Natural killer cell (primary cell): ENCODE results near the gene TSPYL4. TPM values are rescaled to one million over a fixed set of nuclear protein-coding genes. Genes with fewer than 3 reads are reported as not detected.

Source experiments
- ATAC-seq, 3 donors: fragments of 150-1000 bp in 2 of 3; fragments of 200-7000 bp in 1 of 3; cut with Tn5 transposase; 1 replicate in 1 of 3; 2 replicates in 2 of 3; pipeline ENCODE4 v1.10.0; 2021; ENCODE audit warnings: mild to moderate bottlenecking in 2 of 3, moderate library complexity in 2 of 3
- DNase-seq, 2 donors: peaks; one replicate each; pipeline versions ENCODE4 v3.0.0 to v3.0.0-alpha.2; 2013 to 2021; ENCODE audit warnings: mixed read lengths in 1 of 2
- H3K27ac ChIP-seq: one replicate; pipeline ENCODE4 v1.5.1; 2013; ENCODE audit warnings: mild to moderate bottlenecking, low read length
- H3K27me3 ChIP-seq: one replicate; pipeline ENCODE4 v1.6.1; 2013; ENCODE audit warnings: low read length; ENCODE audit not compliant: control insufficient read depth, insufficient read depth
- H3K36me3 ChIP-seq: one replicate; pipeline ENCODE4 v1.6.1; 2013; ENCODE audit warnings: low read length; ENCODE audit not compliant: control insufficient read depth, insufficient read depth
- H3K4me1 ChIP-seq: one replicate; pipeline ENCODE4 v1.6.1; 2013; ENCODE audit warnings: low read length; ENCODE audit not compliant: control insufficient read depth, insufficient read depth
- H3K4me3 ChIP-seq: one replicate; pipeline ENCODE4 v1.5.1; 2013; ENCODE audit warnings: low read length
- H3K9me3 ChIP-seq: one replicate; pipeline ENCODE4 v1.6.1; 2013; ENCODE audit warnings: low read length; ENCODE audit not compliant: control insufficient read depth, insufficient read depth
- H3K27ac Mint-ChIP-seq, 2 donors: one replicate each; pipeline ENCODE4 v1.8.0; 2022; ENCODE audit warnings: mild to moderate bottlenecking in 2 of 2, mixed read lengths in 2 of 2, moderate library complexity in 1 of 2
- H3K27me3 Mint-ChIP-seq, 2 donors: one replicate each; pipeline ENCODE4 v1.8.0; 2022; ENCODE audit warnings: low read depth in 2 of 2, mixed read lengths in 2 of 2
- H3K36me3 Mint-ChIP-seq: one replicate; pipeline ENCODE4 v1.8.0; 2022; ENCODE audit warnings: mixed read lengths
- H3K4me1 Mint-ChIP-seq, 2 donors: one replicate each; pipeline ENCODE4 v1.8.0; 2022; ENCODE audit warnings: mixed read lengths in 2 of 2
- H3K4me3 Mint-ChIP-seq: one replicate; pipeline ENCODE4 v1.8.0; 2022; ENCODE audit warnings: mild to moderate bottlenecking, moderate library complexity, mixed read lengths
- H3K9me3 Mint-ChIP-seq, 2 donors: one replicate each; pipeline ENCODE4 v1.8.0; 2022; ENCODE audit warnings: mixed read lengths in 2 of 2
- whole genome bisulfite sequencing: methylation state at CpG from one replicate; pipeline ENCODE4 v1.1.7; 2013; ENCODE audit warnings: missing lambda C conversion rate; ENCODE audit not compliant: insufficient coverage; 5-methylcytosine and 5-hydroxymethylcytosine counted together
- intact Hi-C: fragments of 100-400 bp; cut with micrococcal nuclease; formaldehyde crosslinking; loops from one replicate; pipeline ENCODE4 v1.14.2; 2022
- total RNA-seq, 4 donors: library from RNA; stranded (reverse); fragments of 120-200 nt in 1 of 4; gene quantifications; one replicate each; pipeline versions ENCODE4 v1.2.3 to v1.2.4, GENCODE V29; 2013 to 2022
- TF ChIP-seq, protein P1 (sequence below): fragments of 200-600 bp; IDR thresholded peaks from one replicate; pipeline ENCODE4 v1.8.0; 2022; ENCODE audit warnings: antibody characterized with exemption

Gene TSPYL4
- total RNA-seq, 3 donors from 2014 or later (not counting 1 experiment from before 2014, with no cell fraction given), result 21.5 to 36.8 (median 26.5) TPM

DNA sequence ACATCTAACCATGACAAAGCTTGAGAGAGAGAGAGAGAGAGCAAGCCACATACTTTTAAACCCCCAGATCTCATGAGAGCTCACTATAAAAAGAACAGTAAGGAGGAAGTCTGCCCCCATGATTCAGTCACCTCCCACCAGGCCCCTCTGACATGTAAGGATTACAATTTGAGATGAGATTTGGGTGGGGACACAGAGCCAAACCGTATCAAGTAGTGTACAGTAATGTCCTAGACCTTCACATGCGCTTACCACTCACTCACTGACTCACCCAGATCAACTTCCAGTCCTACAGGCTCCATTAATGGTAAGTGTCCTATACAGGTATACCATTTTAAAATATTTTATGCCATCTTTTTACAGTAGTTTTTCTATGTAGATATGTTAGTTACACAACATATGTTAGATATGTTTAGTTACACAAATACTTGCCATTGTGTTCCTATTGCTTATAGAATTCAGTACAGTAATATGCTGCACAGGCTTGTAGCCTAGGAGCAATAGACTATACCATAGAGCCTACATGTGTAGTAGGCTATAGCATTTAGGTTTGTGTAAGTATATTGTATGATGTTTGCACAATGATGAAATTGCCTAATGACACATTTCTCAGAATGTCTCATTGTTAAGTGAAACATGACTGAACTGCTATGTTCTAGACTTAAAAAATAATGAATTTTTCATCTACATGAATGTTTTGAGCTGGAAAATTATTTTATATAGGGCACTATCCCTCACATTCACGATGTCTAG is 14.1 kb upstream of the TSPYL4 start:
- Mint-ChIP-seq H3K4me3 (no peak overlapping the region), H3K9me3 (peaks cover 0 to 6% of the 10 kb centered on the region in 2 donors), H3K27me3 (no peaks in the 10 kb centered on the region), H3K36me3 (peaks cover 13% of the 10 kb centered on the region), H3K4me1 (peaks cover 8 to 13% of the 10 kb centered on the region in 2 donors), H3K27ac (peak overlapping the region in 1 of 2 donors; percentile 46)
- H3K27me3 ChIP-seq, result no peaks in the 10 kb centered on the region
- no peak overlapping the region for H3K27ac ChIP-seq
- H3K4me3 ChIP-seq, result no peak overlapping the region
- H3K4me1 ChIP-seq, result no peaks in the 10 kb centered on the region
- DNase-seq, result peak in 1 of 2 donors; percentile 2
- 100% methylated on average over 2 of the region's 3 CpGs for WGBS
- no peak for ATAC-seq
- peaks cover 27% of the 10 kb centered on the region for H3K36me3 ChIP-seq
- intact Hi-C loops, result no loop called here
- H3K9me3 ChIP-seq, result no peaks in the 10 kb centered on the region
- TF ChIP-seq, protein P1, sequence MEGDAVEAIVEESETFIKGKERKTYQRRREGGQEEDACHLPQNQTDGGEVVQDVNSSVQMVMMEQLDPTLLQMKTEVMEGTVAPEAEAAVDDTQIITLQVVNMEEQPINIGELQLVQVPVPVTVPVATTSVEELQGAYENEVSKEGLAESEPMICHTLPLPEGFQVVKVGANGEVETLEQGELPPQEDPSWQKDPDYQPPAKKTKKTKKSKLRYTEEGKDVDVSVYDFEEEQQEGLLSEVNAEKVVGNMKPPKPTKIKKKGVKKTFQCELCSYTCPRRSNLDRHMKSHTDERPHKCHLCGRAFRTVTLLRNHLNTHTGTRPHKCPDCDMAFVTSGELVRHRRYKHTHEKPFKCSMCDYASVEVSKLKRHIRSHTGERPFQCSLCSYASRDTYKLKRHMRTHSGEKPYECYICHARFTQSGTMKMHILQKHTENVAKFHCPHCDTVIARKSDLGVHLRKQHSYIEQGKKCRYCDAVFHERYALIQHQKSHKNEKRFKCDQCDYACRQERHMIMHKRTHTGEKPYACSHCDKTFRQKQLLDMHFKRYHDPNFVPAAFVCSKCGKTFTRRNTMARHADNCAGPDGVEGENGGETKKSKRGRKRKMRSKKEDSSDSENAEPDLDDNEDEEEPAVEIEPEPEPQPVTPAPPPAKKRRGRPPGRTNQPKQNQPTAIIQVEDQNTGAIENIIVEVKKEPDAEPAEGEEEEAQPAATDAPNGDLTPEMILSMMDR, result no peak

DNA sequence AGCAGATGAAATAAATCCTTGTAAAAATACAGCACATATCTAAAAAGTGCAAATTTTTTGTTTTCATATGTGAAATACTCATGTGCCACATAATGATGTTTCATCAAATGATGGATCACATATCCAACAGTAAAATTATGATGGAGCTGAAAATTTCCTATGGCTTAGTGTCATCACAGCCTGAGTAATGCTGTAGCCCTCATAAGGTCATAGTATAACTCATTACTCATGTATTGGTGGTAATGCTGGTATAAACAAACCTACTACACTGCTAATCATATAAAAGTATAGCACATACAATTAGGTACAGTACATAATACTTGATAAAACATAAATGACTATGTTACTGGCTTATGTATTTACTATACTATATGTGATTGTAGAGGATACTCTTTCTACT is 12.9 kb upstream of the TSPYL4 start:
- TF ChIP-seq, protein P1, result no peak
- no peaks in the 10 kb centered on the region for H3K4me1 ChIP-seq
- H3K27me3 Mint-ChIP-seq, result no peaks in the 10 kb centered on the region
- H3K4me3 ChIP-seq, result no peak overlapping the region
- peaks cover 0 to 10% of the 10 kb centered on the region in 2 donors for H3K9me3 Mint-ChIP-seq
- no peaks in the 10 kb centered on the region for H3K9me3 ChIP-seq
- ATAC-seq, result no peak
- intact Hi-C loops, result no loop called here
- H3K4me3 Mint-ChIP-seq, result no peak overlapping the region
- no peak for DNase-seq
- no peaks in the 10 kb centered on the region for H3K27me3 ChIP-seq
- no peak overlapping the region for H3K27ac Mint-ChIP-seq
- no peak overlapping the region for H3K27ac ChIP-seq
- H3K4me1 Mint-ChIP-seq, result peaks cover 8 to 13% of the 10 kb centered on the region in 2 donors
- peaks cover 17% of the 10 kb centered on the region for H3K36me3 ChIP-seq
- peaks cover 21% of the 10 kb centered on the region for H3K36me3 Mint-ChIP-seq

DNA sequence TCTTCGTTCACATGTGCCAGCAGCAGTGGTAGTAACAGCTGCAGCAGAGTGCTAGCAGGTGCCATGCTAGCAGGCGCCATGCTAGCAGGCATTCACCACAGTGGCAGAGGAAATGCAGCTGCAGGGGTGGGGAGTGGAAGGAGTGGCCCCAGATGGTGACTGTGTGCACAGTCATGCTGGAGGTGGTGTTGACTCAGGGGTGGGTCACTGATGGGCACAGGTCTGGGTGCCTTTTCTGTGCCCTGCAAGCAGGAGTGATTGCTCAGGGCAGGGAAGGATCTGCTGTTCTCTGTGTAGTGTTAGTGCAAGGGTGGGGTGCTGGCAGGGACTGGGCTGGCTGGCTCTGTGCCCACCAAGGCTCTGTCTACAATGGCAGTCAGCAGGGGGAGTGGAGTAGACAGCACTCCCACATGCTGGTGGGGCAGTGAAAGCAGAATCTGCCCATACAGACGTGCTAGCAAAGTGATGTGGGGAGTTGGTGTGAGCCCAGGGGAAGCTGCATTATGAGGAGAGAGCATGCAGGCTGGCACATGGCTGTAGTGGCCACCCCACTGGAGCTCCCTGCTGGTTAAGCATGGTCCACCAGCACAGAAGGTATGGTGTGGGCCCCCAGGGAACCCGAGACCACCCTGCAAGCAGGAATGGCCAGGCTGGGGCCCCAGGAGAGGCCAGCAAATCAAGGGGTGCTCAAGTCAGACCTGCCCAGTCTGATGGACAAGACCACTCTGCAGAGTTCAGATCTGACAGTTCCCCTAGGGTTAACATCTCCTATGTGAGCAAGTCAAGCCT is 11.4 kb upstream of the TSPYL4 start:
- peaks cover 6 to 8% of the 10 kb centered on the region in 2 donors for H3K4me1 Mint-ChIP-seq

More for the DNA sequence above, 11.4 kb upstream of the TSPYL4 start:
- Mint-ChIP-seq H3K9me3 (peaks cover 0 to 10% of the 10 kb centered on the region in 2 donors), H3K4me3 (no peak overlapping the region), H3K27ac (no peak overlapping the region), H3K36me3 (peaks cover 14% of the 10 kb centered on the region), H3K27me3 (no peaks in the 10 kb centered on the region)
- TF ChIP-seq, protein P1, result no peak
- intact Hi-C loops, result no loop called here
- Histone ChIP-seq H3K27ac (no peak overlapping the region), H3K36me3 (peaks cover 7% of the 10 kb centered on the region), H3K27me3 (no peaks in the 10 kb centered on the region), H3K9me3 (no peaks in the 10 kb centered on the region), H3K4me1 (no peaks in the 10 kb centered on the region), H3K4me3 (no peak overlapping the region)
- 87% methylated on average over 4 of the region's 4 CpGs for WGBS
- ATAC-seq, result no peak
- DNase-seq, result no peak
